Lower leg skin (tissue), 4 donors: Measurements from ENCODE around the gene C2CD3. TPM values are rescaled to one million over a fixed set of nuclear protein-coding genes. Genes with fewer than 3 reads are reported as not detected.

Experiments
- DNase-seq, 2 donors: peaks; one replicate each; pipeline ENCODE4 v3.0.0-alpha.2; 2019; ENCODE audit warnings: low spot score in 2 of 2
- H3K4me3 ChIP-seq: fragments of 200-600 bp; sonication (generic); 2 replicates; pipeline ENCODE4 v1.5.1; 2017; ENCODE audit warnings: mild to moderate bottlenecking, low read depth; ENCODE audit not compliant: poor library complexity, severe bottlenecking
- POLR2A ChIP-seq, 2 donors: fragments of 450-650 bp; IDR thresholded peaks; one replicate each; pipeline ENCODE4 v1.6.1; 2016 to 2017; ENCODE audit warnings: antibody characterized with exemption in 2 of 2, mild to moderate bottlenecking in 1 of 2, moderate library complexity in 1 of 2
- WGBS, 2 donors: methylation state at CpG; one replicate each; pipeline ENCODE4 v1.1.5; 2018; 5-methylcytosine and 5-hydroxymethylcytosine counted together
- intact Hi-C: fragments of 100-400 bp; cut with DNase I; formaldehyde crosslinking; loops from one replicate; pipeline ENCODE4 v1.15.0; 2023; ENCODE audit warnings: low total_unique reads
- total RNA-seq, 4 donors: library from RNA; depleted of rRNA; stranded (reverse); fragments of >200 nt; gene quantifications; one replicate each; pipeline ENCODE4 v1.1.0, GENCODE V29; 2016
- TF ChIP-seq, protein P1 (sequence below), 3 donors: fragments of 450-650 bp; IDR thresholded peaks; one replicate each; pipeline ENCODE4 v1.5.1; 2016; ENCODE audit warnings: antibody characterized with exemption in 3 of 3, mild to moderate bottlenecking in 3 of 3, moderate library complexity in 2 of 3

C2CD3 gene
- total RNA-seq, 4 donors from 2014 or later, result 16.9 to 28.0 (median 24.4) TPM

DNA sequence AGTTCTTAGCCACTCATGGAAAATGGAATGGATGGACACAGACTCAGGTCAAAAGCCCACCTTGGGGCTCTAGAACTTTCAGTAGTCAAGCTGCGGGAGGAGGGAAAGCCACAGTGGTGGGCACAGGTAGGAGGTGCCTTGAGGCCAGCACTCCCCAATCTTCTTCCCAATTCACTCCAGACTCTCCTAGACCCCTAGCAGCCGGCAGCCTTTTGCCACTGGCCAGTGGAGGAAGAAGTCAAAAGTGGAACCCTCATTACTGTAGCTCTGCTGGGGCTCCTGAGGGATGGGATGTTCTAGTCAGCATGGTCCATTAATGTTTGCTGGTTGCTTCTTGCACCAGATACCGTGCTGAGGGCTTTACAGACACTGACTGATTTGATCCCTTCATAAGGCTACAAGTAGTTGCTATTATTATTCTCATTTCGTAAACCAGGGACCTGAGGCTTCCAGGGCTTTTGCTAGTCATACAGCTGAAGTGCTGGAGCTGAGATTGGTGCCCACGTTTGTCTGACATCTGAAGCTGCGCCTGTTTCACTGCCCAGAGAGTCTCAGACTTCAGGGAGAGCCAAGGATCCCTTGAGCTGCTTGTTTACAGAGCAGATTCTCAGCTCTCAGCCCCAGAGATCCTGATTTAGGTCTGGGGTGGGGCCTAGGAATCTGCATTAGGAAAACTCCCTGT, 163.0 kb downstream of the C2CD3 start:
- 88 to 92% methylated on average over 6 of the region's 6 CpGs for WGBS, 2 donors
- intact Hi-C loops, result no loop called here
- TF ChIP-seq, protein P1, sequence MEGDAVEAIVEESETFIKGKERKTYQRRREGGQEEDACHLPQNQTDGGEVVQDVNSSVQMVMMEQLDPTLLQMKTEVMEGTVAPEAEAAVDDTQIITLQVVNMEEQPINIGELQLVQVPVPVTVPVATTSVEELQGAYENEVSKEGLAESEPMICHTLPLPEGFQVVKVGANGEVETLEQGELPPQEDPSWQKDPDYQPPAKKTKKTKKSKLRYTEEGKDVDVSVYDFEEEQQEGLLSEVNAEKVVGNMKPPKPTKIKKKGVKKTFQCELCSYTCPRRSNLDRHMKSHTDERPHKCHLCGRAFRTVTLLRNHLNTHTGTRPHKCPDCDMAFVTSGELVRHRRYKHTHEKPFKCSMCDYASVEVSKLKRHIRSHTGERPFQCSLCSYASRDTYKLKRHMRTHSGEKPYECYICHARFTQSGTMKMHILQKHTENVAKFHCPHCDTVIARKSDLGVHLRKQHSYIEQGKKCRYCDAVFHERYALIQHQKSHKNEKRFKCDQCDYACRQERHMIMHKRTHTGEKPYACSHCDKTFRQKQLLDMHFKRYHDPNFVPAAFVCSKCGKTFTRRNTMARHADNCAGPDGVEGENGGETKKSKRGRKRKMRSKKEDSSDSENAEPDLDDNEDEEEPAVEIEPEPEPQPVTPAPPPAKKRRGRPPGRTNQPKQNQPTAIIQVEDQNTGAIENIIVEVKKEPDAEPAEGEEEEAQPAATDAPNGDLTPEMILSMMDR (IDR thresholded peaks at IDR 0.05), result no peak
- no peak for TF ChIP-seq POLR2A (IDR thresholded peaks at IDR 0.05)
- H3K4me3 ChIP-seq, result no peak overlapping the region
- DNase-seq, result peak in 1 of 2 donors; percentile 68

DNA sequence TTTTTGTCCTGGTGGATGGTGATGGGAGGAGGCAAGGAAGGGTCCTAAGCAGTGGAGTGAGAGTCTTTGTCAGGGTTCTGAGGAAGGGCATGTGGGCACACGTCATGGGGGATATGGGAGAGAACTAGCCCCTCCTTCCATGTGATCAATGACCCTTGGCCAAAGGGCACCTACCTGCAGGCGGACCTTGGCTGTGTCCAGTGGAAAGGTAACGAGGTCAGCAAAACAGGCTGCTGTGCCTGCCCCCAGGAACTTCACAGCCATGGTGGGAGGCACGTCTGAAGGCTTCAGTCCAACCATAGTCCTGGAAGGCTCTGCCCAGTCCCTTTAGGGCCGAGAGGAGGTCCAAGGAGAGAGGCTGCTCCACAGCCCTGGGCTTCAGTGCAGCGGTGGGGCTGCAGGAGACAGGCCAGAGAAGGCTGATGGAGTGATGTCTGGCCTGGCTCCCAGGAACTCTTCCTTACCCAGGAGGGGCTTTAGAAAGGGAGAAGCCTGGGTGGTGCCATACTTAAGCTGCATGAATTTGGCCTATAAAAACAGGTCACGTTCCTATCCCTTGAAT, 164.0 kb downstream of the C2CD3 start:
- intact Hi-C loops, result no loop called here

DNA sequence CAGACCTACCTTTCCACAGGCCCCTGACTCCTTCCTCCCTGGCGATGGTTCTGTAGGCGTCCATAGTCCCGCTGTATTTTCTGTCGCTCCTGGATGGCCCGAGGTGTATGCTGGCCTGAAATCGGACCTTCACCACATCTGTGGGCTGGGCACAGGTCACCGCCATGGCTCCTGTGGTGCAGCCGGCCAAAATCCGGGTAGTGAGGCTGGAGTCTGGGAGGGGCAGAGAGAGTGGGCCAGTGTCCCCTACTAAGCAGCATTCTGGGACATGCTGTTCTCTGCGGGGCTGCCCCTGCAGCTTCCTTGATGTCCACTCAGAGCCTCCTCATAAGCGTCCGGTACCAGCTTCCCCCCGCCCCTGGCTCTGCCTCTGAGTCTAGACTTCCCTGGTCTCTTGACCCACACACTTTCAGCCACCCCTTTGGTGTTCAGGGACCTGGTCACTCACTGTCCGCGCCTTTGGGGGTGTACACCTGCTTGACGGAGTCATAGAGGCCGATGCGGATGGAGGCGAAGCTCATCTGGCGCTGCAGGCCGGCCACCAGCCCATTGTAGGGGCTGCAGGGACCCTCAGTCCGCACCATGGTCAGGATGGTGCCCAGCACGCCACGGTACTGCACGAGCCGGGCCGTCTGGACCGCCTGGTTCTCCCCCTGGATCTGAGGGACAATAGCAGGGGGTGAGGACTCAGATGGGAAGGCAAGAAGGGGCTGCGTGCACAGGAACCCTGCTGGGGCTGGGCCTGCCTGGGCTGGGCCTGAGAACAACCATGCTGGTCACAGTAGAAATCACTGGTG, 164.9 kb downstream of the C2CD3 start:
- intact Hi-C loops, result no loop called here
- H3K4me3 ChIP-seq, result no peak overlapping the region
- peak in 1 of 2 donors; percentile 72 for DNase-seq
- WGBS, 2 donors, result 95 to 96% methylated on average over 23 to 28 of the region's 29 CpGs
- TF ChIP-seq, protein P1 (IDR thresholded peaks at IDR 0.05), result no peak
- no peak for TF ChIP-seq POLR2A (IDR thresholded peaks at IDR 0.05)

More for the DNA sequence above, 164.0 kb downstream of the C2CD3 start:
- TF ChIP-seq, protein P1 (IDR thresholded peaks at IDR 0.05), result no peak
- TF ChIP-seq POLR2A (IDR thresholded peaks at IDR 0.05), result no peak
- H3K4me3 ChIP-seq, result no peak overlapping the region
- DNase-seq, result peak in 1 of 2 donors; percentile 53
- 80 to 86% methylated on average over 7 of the region's 7 CpGs for WGBS, 2 donors

DNA sequence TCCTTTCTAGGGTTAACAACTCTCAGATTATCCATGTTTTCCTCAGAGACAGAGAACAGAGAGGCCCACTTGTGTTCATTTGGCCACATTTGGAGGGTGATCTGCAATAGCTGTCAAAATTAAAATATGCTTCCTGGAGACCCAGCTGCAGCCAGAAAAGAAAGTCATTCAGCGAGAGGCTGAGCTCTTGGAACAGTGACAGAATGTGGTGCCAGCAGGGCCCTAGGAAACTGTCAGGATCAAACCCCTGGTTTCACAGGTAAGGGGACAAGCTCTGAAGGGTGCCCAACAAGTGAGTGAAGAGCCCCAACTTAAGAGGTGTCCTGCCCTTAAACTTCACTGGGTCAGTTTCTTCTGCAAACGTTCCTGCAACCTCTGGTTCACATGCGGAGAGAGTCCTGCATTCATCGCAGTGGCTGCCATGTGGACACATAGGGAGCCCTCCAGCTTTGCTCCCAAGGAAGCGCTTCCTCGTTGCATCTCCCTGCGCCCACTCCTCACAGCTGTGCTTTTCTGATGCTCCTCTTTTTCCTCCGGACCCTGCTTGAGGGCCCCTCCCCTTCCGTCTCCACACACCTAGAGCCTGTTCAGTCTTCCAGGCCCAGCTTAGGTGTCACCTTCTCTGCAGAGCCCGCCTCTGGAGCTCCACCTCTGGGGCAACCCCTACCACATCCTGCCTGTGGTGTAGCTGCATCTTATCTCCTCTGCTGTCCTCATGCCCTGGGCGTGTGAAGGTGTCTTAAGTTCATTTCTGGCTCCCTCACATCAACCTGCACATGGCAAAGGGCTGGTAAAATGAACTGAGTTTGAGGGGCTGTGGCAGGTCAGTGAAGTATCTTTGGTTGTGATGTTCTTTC, 165.8 kb downstream of the C2CD3 start:
- intact Hi-C loops, result no loop called here
- WGBS, 2 donors, result 71% methylated on average over 11 of the region's 11 CpGs
- TF ChIP-seq, protein P1 (IDR thresholded peaks at IDR 0.05), result no peak
- no peak for TF ChIP-seq POLR2A (IDR thresholded peaks at IDR 0.05)
- H3K4me3 ChIP-seq, result no peak overlapping the region
- DNase-seq, result peak in 1 of 2 donors; percentile 80

DNA sequence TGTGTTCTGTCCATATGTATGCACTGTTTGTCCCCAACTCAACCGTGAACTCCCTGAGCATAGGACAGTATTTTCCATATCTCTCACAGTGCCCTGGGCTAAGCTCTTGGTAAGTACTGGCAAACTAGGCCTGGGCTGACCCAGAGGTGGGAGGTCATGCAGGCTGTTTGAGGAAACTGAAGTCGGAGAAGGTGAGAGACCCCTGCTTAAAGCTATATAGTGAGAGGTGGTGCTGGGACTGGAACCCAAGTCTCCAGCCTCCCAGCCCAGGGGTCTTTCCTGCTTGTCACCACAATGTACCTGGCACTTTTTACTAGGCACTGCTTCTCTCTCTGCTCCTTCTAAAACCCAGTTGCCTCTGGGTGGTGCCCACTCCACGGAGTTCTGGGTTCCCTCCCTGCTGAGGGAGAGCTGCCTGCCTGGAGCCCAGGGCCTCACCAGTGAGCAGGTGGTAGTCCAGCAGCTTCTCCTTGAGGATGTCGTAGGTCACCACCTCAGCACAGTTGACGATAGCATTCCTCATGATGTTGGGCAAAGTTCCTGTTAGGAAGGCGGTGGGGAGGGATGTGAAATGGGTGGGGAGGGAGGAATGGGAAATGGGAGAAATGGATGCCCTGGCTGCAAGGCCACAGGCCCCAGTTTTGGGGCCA, 166.6 kb downstream of the C2CD3 start:
- intact Hi-C loops, result no loop called here
- peak in 1 of 2 donors; percentile 50 for DNase-seq
- H3K4me3 ChIP-seq, result no peak overlapping the region
- 82 to 94% methylated on average over 6 of the region's 6 CpGs for WGBS, 2 donors
- TF ChIP-seq, protein P1 (IDR thresholded peaks at IDR 0.05), result no peak
- TF ChIP-seq POLR2A (IDR thresholded peaks at IDR 0.05), result no peak
